Natural killer cell treated with Interleukin-12 subunit alpha and Interleukin-12 subunit beta and Interleukin-15 and Interleukin-18, amount 100 ng/mL, for 72 hours (primary cell): ENCODE data around the gene HCFC1. TPM values are rescaled to one million over a fixed set of nuclear protein-coding genes. Genes with fewer than 3 reads are reported as not detected.
A peak's percentile ranks its signal among the peaks of the same experiment; 100 is the strongest.

ENCODE experiments used
- ATAC-seq, 2 donors: fragments of 150-1000 bp; cut with Tn5 transposase in 1 of 2; sonication (Bioruptor Pico), chemical (Tn5 transposase) in 1 of 2; 2 replicates each; pipeline ENCODE4 v1.10.0; 2021
- DNase-seq: peaks from one replicate; pipeline ENCODE4 v3.0.0; 2022; ENCODE audit warnings: low spot score
- H3K27ac Mint-ChIP-seq, 2 donors: 1 replicate in 1 of 2; 2 replicates in 1 of 2; pipeline ENCODE4 v1.8.0; 2022; ENCODE audit warnings: mixed read lengths in 2 of 2, mild to moderate bottlenecking in 1 of 2, moderate library complexity in 1 of 2
- H3K27me3 Mint-ChIP-seq, 2 donors: 1 replicate in 1 of 2; 2 replicates in 1 of 2; pipeline ENCODE4 v1.8.0; 2022; ENCODE audit warnings: mixed read lengths in 2 of 2
- H3K36me3 Mint-ChIP-seq: one replicate; pipeline ENCODE4 v1.8.0; 2022; ENCODE audit warnings: mixed read lengths
- H3K4me1 Mint-ChIP-seq, 2 donors: 1 replicate in 1 of 2; 2 replicates in 1 of 2; pipeline ENCODE4 v1.8.0; 2022; ENCODE audit warnings: low read depth in 2 of 2, mixed read lengths in 2 of 2, mild to moderate bottlenecking in 1 of 2
- H3K4me3 Mint-ChIP-seq: one replicate; pipeline ENCODE4 v1.8.0; 2022; ENCODE audit warnings: mixed read lengths
- H3K9me3 Mint-ChIP-seq: 2 replicates; pipeline ENCODE4 v1.8.0; 2022; ENCODE audit warnings: mixed read lengths
- total RNA-seq, 2 donors: library from RNA; stranded (reverse); gene quantifications; one replicate each; pipeline ENCODE4 v1.2.3, GENCODE V29; 2022

Gene HCFC1
- total RNA-seq, 2 donors from 2014 or later: 105 to 131 TPM

GRCh38 chrX:154013614-154014360, 42.2 kb upstream of the HCFC1 start:
- no peaks in the 10 kb centered on the region for H3K9me3 Mint-ChIP-seq
- H3K27ac Mint-ChIP-seq: peak overlapping the region in 1 of 2 donors; percentile 48
- H3K27me3 Mint-ChIP-seq: no peaks in the 10 kb centered on the region
- peaks cover 0 to 12% of the 10 kb centered on the region in 2 donors for H3K4me1 Mint-ChIP-seq
- H3K4me3 Mint-ChIP-seq: no peak overlapping the region
- DNase-seq (no peak), ATAC-seq (peak; percentile 71 to 76)
- no peaks in the 10 kb centered on the region for H3K36me3 Mint-ChIP-seq

GRCh38 chrX:154013001-154013421, 41.4 kb upstream of the HCFC1 start:
- ATAC-seq (no peak), DNase-seq (no peak)
- H3K27ac Mint-ChIP-seq: peak overlapping the region in 1 of 2 donors; percentile 48
- no peaks in the 10 kb centered on the region for H3K27me3 Mint-ChIP-seq
- no peaks in the 10 kb centered on the region for H3K9me3 Mint-ChIP-seq
- H3K4me1 Mint-ChIP-seq: peaks cover 0 to 11% of the 10 kb centered on the region in 2 donors
- H3K36me3 Mint-ChIP-seq: peaks cover under 1% of the 10 kb centered on the region
- no peak overlapping the region for H3K4me3 Mint-ChIP-seq

- no peak for DNase-seq
Measured at GRCh38 chrX:154012336-154012991, 40.8 kb upstream of the HCFC1 start.

GRCh38 chrX:154011376-154012335, 40.0 kb upstream of the HCFC1 start:
- peaks cover 0 to 5% of the 10 kb centered on the region in 2 donors for H3K27me3 Mint-ChIP-seq
- H3K4me3 Mint-ChIP-seq: no peak overlapping the region
- no peak overlapping the region for H3K27ac Mint-ChIP-seq
- H3K9me3 Mint-ChIP-seq: no peaks in the 10 kb centered on the region
- no peak for DNase-seq
- peaks cover 6 to 18% of the 10 kb centered on the region in 2 donors for H3K4me1 Mint-ChIP-seq
- H3K36me3 Mint-ChIP-seq: peaks cover 7% of the 10 kb centered on the region
- ATAC-seq: no peak

More at GRCh38 chrX:154012336-154012991, 40.8 kb upstream of the HCFC1 start:
- Mint-ChIP-seq H3K27me3 (peaks cover 0 to 4% of the 10 kb centered on the region in 2 donors), H3K9me3 (no peaks in the 10 kb centered on the region), H3K4me1 (peaks cover 4 to 16% of the 10 kb centered on the region in 2 donors), H3K36me3 (peaks cover 6% of the 10 kb centered on the region), H3K27ac (no peak overlapping the region), H3K4me3 (no peak overlapping the region)
- no peak for ATAC-seq

- peaks cover 6 to 13% of the 10 kb centered on the region in 2 donors for H3K4me1 Mint-ChIP-seq
- no peak for ATAC-seq
- peaks cover 0 to 5% of the 10 kb centered on the region in 2 donors for H3K27me3 Mint-ChIP-seq
- H3K27ac Mint-ChIP-seq: no peak overlapping the region
- DNase-seq: no peak
- H3K9me3 Mint-ChIP-seq: no peaks in the 10 kb centered on the region
- no peak overlapping the region for H3K4me3 Mint-ChIP-seq
- peaks cover 7% of the 10 kb centered on the region for H3K36me3 Mint-ChIP-seq
Measured at GRCh38 chrX:154010330-154011087, 38.9 kb upstream of the HCFC1 start.

GRCh38 chrX:154008521-154008920, 36.9 kb upstream of the HCFC1 start:
- peaks cover 0 to 5% of the 10 kb centered on the region in 2 donors for H3K27me3 Mint-ChIP-seq
- no peak overlapping the region for H3K4me3 Mint-ChIP-seq
- no peak for ATAC-seq
- H3K4me1 Mint-ChIP-seq: peaks cover 6 to 11% of the 10 kb centered on the region in 2 donors
- H3K36me3 Mint-ChIP-seq: peaks cover 7% of the 10 kb centered on the region
- no peaks in the 10 kb centered on the region for H3K9me3 Mint-ChIP-seq
- no peak for DNase-seq
- H3K27ac Mint-ChIP-seq: peak overlapping the region in 1 of 2 donors; percentile 47

- Mint-ChIP-seq H3K27me3 (peaks cover 0 to 8% of the 10 kb centered on the region in 2 donors), H3K36me3 (peaks cover 7% of the 10 kb centered on the region), H3K4me1 (peaks cover 19 to 21% of the 10 kb centered on the region in 2 donors), H3K27ac (no peak overlapping the region), H3K9me3 (no peaks in the 10 kb centered on the region), H3K4me3 (no peak overlapping the region)
- ATAC-seq (no peak), DNase-seq (no peak)
Measured at GRCh38 chrX:154006947-154007346, 35.3 kb upstream of the HCFC1 start.

- Mint-ChIP-seq H3K27me3 (peaks cover 0 to 8% of the 10 kb centered on the region in 2 donors), H3K36me3 (peaks cover 7% of the 10 kb centered on the region), H3K4me1 (peaks cover 22 to 24% of the 10 kb centered on the region in 2 donors), H3K9me3 (no peaks in the 10 kb centered on the region), H3K27ac (peak overlapping the region in 1 of 2 donors; percentile 94), H3K4me3 (no peak overlapping the region)
- no peak for ATAC-seq
- no peak for DNase-seq
Measured at GRCh38 chrX:154004315-154004714, 32.7 kb upstream of the HCFC1 start.

GRCh38 chrX:154002215-154002719, 30.6 kb upstream of the HCFC1 start:
- Mint-ChIP-seq H3K9me3 (no peaks in the 10 kb centered on the region), H3K36me3 (no peaks in the 10 kb centered on the region), H3K27ac (peak overlapping the region; percentile 94), H3K27me3 (peaks cover 0 to 3% of the 10 kb centered on the region in 2 donors), H3K4me1 (peaks cover 14 to 18% of the 10 kb centered on the region in 2 donors), H3K4me3 (peak overlapping the region; percentile 80)
- DNase-seq: peak; percentile 85
- ATAC-seq: peak; percentile 94 to 99

- no peak overlapping the region for H3K27ac Mint-ChIP-seq
- ATAC-seq (no peak), DNase-seq (no peak)
- H3K4me1 Mint-ChIP-seq: peaks cover 14 to 18% of the 10 kb centered on the region in 2 donors
- no peaks in the 10 kb centered on the region for H3K36me3 Mint-ChIP-seq
- peaks cover 0 to 3% of the 10 kb centered on the region in 2 donors for H3K27me3 Mint-ChIP-seq
- H3K4me3 Mint-ChIP-seq: no peak overlapping the region
- H3K9me3 Mint-ChIP-seq: no peaks in the 10 kb centered on the region
Measured at GRCh38 chrX:154000051-154000450, 28.4 kb upstream of the HCFC1 start.

GRCh38 chrX:153999359-154000037, 27.9 kb upstream of the HCFC1 start:
- Mint-ChIP-seq H3K9me3 (no peaks in the 10 kb centered on the region), H3K36me3 (no peaks in the 10 kb centered on the region), H3K4me3 (no peak overlapping the region)

GRCh38 chrX:153995504-153995903, 23.9 kb upstream of the HCFC1 start:
- Mint-ChIP-seq H3K4me3 (no peak overlapping the region), H3K4me1 (peaks cover 0 to 6% of the 10 kb centered on the region in 2 donors), H3K27ac (no peak overlapping the region), H3K27me3 (peaks cover 0 to 2% of the 10 kb centered on the region in 2 donors), H3K36me3 (no peaks in the 10 kb centered on the region), H3K9me3 (no peaks in the 10 kb centered on the region)
- DNase-seq (no peak), ATAC-seq (no peak)

More at GRCh38 chrX:153999359-154000037, 27.9 kb upstream of the HCFC1 start:
- peaks cover 0 to 3% of the 10 kb centered on the region in 2 donors for H3K27me3 Mint-ChIP-seq
- peaks cover 14 to 18% of the 10 kb centered on the region in 2 donors for H3K4me1 Mint-ChIP-seq
- no peak for ATAC-seq
- no peak overlapping the region for H3K27ac Mint-ChIP-seq
- DNase-seq: no peak
